Neural progenitor cell (in vitro differentiated cells): ENCODE measurements around the gene ALDH1A3. TPM values are rescaled to one million over a fixed set of nuclear protein-coding genes. Genes with fewer than 3 reads are reported as not detected.

Experiments
- DNase-seq: peaks from one replicate; pipeline ENCODE4 v3.0.0-alpha.2; 2016; ENCODE audit warnings: low spot score
- H2AFZ ChIP-seq: fragments of 200-600 bp; sonication (generic); replicated peaks from 2 replicates; pipeline ENCODE4 v1.6.1; 2016; ENCODE audit warnings: antibody characterized with exemption
- H3F3A ChIP-seq: fragments of 200-600 bp; sonication (generic); 2 replicates; pipeline ENCODE4 v1.6.1; 2016; ENCODE audit warnings: antibody characterized with exemption, low read depth
- H3K27ac ChIP-seq: fragments of 200-600 bp; sonication (generic); 2 replicates; pipeline ENCODE4 v1.5.1; 2016; ENCODE audit warnings: mild to moderate bottlenecking
- H3K27me3 ChIP-seq: fragments of 200-600 bp; sonication (generic); 2 replicates; pipeline ENCODE4 v1.6.1; 2016; ENCODE audit warnings: mild to moderate bottlenecking, moderate library complexity
- H3K36me3 ChIP-seq: fragments of 200-600 bp; sonication (generic); 2 replicates; pipeline ENCODE4 v1.5.1; 2016
- H3K4me1 ChIP-seq: fragments of 200-600 bp; sonication (generic); 2 replicates; pipeline ENCODE4 v1.6.1; 2016; ENCODE audit warnings: mixed run types
- H3K4me2 ChIP-seq: fragments of 200-600 bp; sonication (generic); 2 replicates; pipeline ENCODE4 v1.6.1; 2016
- H3K4me3 ChIP-seq: fragments of 200-600 bp; sonication (generic); 2 replicates; pipeline ENCODE4 v1.5.1; 2016
- H3K79me2 ChIP-seq: fragments of 200-600 bp; sonication (generic); 2 replicates; pipeline ENCODE4 v1.6.1; 2016; ENCODE audit warnings: low read depth
- H3K9ac ChIP-seq: fragments of 200-600 bp; sonication (generic); 2 replicates; pipeline ENCODE4 v1.6.1; 2016
- H3K9me3 ChIP-seq: fragments of 200-600 bp; sonication (generic); 2 replicates; pipeline ENCODE4 v1.5.1; 2016; ENCODE audit warnings: low read depth
- H4K20me1 ChIP-seq: fragments of 200-600 bp; sonication (generic); 2 replicates; pipeline ENCODE4 v1.6.1; 2016; ENCODE audit warnings: low read depth
- H3K27ac Mint-ChIP-seq: 3 replicates; pipeline ENCODE4 v1.8.0; 2021; ENCODE audit warnings: mixed read lengths
- H3K27me3 Mint-ChIP-seq: 2 replicates; pipeline ENCODE4 v1.8.0; 2022; ENCODE audit warnings: low read depth, mild to moderate bottlenecking, inconsistent platforms, moderate library complexity, mixed read lengths; ENCODE audit not compliant: insufficient read depth
- H3K36me3 Mint-ChIP-seq: 3 replicates; pipeline ENCODE4 v1.8.0; 2021; ENCODE audit warnings: mixed read lengths
- H3K4me1 Mint-ChIP-seq: 3 replicates; pipeline ENCODE4 v1.8.0; 2021; ENCODE audit warnings: mixed read lengths
- H3K4me3 Mint-ChIP-seq: 3 replicates; pipeline ENCODE4 v1.8.0; 2021; ENCODE audit warnings: mild to moderate bottlenecking, moderate library complexity, mixed read lengths
- H3K9me3 Mint-ChIP-seq: 3 replicates; pipeline ENCODE4 v1.8.0; 2020; ENCODE audit warnings: mixed read lengths
- EZH2 ChIP-seq: fragments of 200-600 bp; sonication (generic); IDR thresholded peaks from 2 replicates; pipeline ENCODE4 v1.6.1; 2017; ENCODE audit warnings: antibody characterized with exemption, mild to moderate bottlenecking, moderate library complexity
- EZH2phosphoT487 ChIP-seq: fragments of 200-600 bp; sonication (generic); IDR thresholded peaks from 2 replicates; pipeline ENCODE4 v1.6.1; 2017; ENCODE audit warnings: antibody characterized with exemption
- total RNA-seq: library from RNA; depleted of rRNA; stranded (reverse); fragments of >200 nt; gene quantifications from 2 replicates; pipeline ENCODE4 v1.2.3, GENCODE V29; 2015; ENCODE audit warnings: low replicate concordance
- TF ChIP-seq, protein P1 (sequence below): fragments of 200-600 bp; sonication (generic); IDR thresholded peaks from 2 replicates; pipeline ENCODE4 v1.5.1; 2017; ENCODE audit warnings: antibody characterized with exemption, mild to moderate bottlenecking

ALDH1A3 gene
- total RNA-seq, 1 donor from 2014 or later = 0.80 TPM

- Mint-ChIP-seq H3K4me3 (no peak overlapping the region), H3K27me3 (peaks cover 41% of the 10 kb centered on the region), H3K4me1 (peaks cover 7% of the 10 kb centered on the region), H3K9me3 (no peaks in the 10 kb centered on the region), H3K36me3 (peaks cover 2% of the 10 kb centered on the region), H3K27ac (no peak overlapping the region)
- no peak overlapping the region for H3K4me2 ChIP-seq
- H2AFZ ChIP-seq = no peak overlapping the region
- H4K20me1 ChIP-seq = peaks cover 18% of the 10 kb centered on the region
- no peak for DNase-seq
- no peak overlapping the region for H3K9ac ChIP-seq
- no peak overlapping the region for H3K27ac ChIP-seq
- peaks cover 73% of the 10 kb centered on the region for H3K27me3 ChIP-seq
- no peaks in the 10 kb centered on the region for H3K79me2 ChIP-seq
- H3K4me3 ChIP-seq = no peak overlapping the region
- no peaks in the 10 kb centered on the region for H3K9me3 ChIP-seq
- no peaks in the 10 kb centered on the region for H3F3A ChIP-seq
- TF ChIP-seq EZH2 = no peak
- no peak for TF ChIP-seq EZH2phosphoT487
- TF ChIP-seq, protein P1, sequence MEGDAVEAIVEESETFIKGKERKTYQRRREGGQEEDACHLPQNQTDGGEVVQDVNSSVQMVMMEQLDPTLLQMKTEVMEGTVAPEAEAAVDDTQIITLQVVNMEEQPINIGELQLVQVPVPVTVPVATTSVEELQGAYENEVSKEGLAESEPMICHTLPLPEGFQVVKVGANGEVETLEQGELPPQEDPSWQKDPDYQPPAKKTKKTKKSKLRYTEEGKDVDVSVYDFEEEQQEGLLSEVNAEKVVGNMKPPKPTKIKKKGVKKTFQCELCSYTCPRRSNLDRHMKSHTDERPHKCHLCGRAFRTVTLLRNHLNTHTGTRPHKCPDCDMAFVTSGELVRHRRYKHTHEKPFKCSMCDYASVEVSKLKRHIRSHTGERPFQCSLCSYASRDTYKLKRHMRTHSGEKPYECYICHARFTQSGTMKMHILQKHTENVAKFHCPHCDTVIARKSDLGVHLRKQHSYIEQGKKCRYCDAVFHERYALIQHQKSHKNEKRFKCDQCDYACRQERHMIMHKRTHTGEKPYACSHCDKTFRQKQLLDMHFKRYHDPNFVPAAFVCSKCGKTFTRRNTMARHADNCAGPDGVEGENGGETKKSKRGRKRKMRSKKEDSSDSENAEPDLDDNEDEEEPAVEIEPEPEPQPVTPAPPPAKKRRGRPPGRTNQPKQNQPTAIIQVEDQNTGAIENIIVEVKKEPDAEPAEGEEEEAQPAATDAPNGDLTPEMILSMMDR = no peak
- peaks cover 9% of the 10 kb centered on the region for H3K4me1 ChIP-seq
- no peaks in the 10 kb centered on the region for H3K36me3 ChIP-seq
Measured at GRCh38 chr15:100923076-100923475, 43.4 kb downstream of the ALDH1A3 start.

DNA sequence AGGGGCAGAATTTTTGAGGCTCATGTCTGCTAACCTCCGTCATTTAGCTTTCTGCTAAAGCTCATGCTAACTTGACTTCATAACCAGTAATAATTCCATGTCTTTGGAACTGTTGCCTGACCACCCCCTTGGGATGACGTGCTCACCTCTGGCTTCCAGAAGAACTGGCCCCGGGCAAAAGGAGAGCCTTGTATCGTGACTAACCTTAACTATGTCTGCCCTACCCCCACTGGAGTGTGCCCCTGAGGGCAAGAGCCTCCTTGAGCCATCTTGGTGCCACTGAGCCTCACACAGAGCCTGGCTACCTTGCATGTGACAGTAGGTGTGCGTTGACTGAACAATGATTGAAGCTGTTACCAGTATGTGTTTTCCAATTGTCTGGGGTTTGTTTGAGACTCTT, 44.3 kb downstream of the ALDH1A3 start:
- Mint-ChIP-seq H3K9me3 (no peaks in the 10 kb centered on the region), H3K36me3 (no peaks in the 10 kb centered on the region), H3K27me3 (peaks cover 38% of the 10 kb centered on the region), H3K27ac (no peak overlapping the region), H3K4me3 (no peak overlapping the region), H3K4me1 (peaks cover 11% of the 10 kb centered on the region)
- Histone ChIP-seq H3K4me3 (no peak overlapping the region), H2AFZ (no peak overlapping the region), H3K4me2 (no peak overlapping the region), H3K4me1 (peaks cover 9% of the 10 kb centered on the region), H3K9ac (no peak overlapping the region), H3K36me3 (no peaks in the 10 kb centered on the region), H3K9me3 (no peaks in the 10 kb centered on the region), H3K79me2 (no peaks in the 10 kb centered on the region), H3F3A (no peaks in the 10 kb centered on the region), H4K20me1 (peaks cover 12% of the 10 kb centered on the region), H3K27ac (no peak overlapping the region), H3K27me3 (peaks cover 64% of the 10 kb centered on the region)
- no peak for DNase-seq
- TF ChIP-seq, protein P1 = no peak
- no peak for TF ChIP-seq EZH2
- no peak for TF ChIP-seq EZH2phosphoT487

DNA sequence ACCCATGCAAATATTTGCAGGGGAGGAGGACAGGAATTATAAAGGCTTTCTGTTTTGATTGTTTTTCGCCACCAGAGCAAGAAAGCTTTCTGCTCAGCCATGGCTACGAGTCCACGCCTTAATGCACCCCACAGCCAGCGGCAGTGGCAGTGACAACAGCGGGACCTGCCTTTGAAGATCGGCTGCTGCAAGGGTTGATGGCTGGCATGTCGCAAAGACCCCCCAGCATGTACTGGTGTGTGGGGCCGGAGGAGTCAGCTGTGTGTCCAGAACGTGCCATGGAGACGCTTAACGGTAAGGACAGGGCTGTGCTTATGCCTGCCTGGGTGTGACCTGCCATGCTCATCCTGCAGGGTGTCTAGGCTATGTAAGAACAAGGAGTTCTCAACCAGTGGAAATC, 44.8 kb downstream of the ALDH1A3 start:
- peaks cover 59% of the 10 kb centered on the region for H3K27me3 ChIP-seq
- no peak overlapping the region for H2AFZ ChIP-seq
- Mint-ChIP-seq H3K27ac (no peak overlapping the region), H3K4me3 (no peak overlapping the region), H3K27me3 (peaks cover 42% of the 10 kb centered on the region), H3K36me3 (no peaks in the 10 kb centered on the region), H3K4me1 (peaks cover 17% of the 10 kb centered on the region), H3K9me3 (no peaks in the 10 kb centered on the region)
- TF ChIP-seq, protein P1 = no peak
- TF ChIP-seq EZH2phosphoT487 (no peak), EZH2 (no peak)
- H3K27ac ChIP-seq = no peak overlapping the region
- no peaks in the 10 kb centered on the region for H3K36me3 ChIP-seq
- no peaks in the 10 kb centered on the region for H3K9me3 ChIP-seq
- H3K4me3 ChIP-seq = no peak overlapping the region
- H4K20me1 ChIP-seq = peaks cover 12% of the 10 kb centered on the region
- DNase-seq = no peak
- H3F3A ChIP-seq = no peaks in the 10 kb centered on the region
- no peaks in the 10 kb centered on the region for H3K79me2 ChIP-seq
- peaks cover 14% of the 10 kb centered on the region for H3K4me1 ChIP-seq
- no peak overlapping the region for H3K4me2 ChIP-seq
- H3K9ac ChIP-seq = no peak overlapping the region
